HCT116 (cell line): ENCODE results near the gene MND1. TPM values are rescaled to one million over a fixed set of nuclear protein-coding genes. Genes with fewer than 3 reads are reported as not detected.

Source experiments
- ATAC-seq: fragments of 200-7000 bp; cut with Tn5 transposase; 2 replicates; pipeline ENCODE4 v1.9.1; 2020; ENCODE audit warnings: mild to moderate bottlenecking, moderate library complexity
- BruUV-seq: library from RNA; stranded (reverse); fragments of 400-500 nt; replicated peaks from 2 replicates; lab custom pipeline; 2021; lab: Mats Ljungman, UMichigan
- CTCF ChIA-PET: fragments of 300-600 bp; sonication (Branson Sonifier 250); formaldehyde crosslinking; loops from one replicate; lab custom pipeline; 2021; ENCODE audit warnings: antibody characterized with exemption; lab: Charles Lee
- POLR2A ChIA-PET: fragments of 300-600, 350-600 bp; sonication (Branson Sonifier 250); formaldehyde crosslinking; loops from one replicate; lab custom pipeline; 2021; ENCODE audit warnings: antibody characterized with exemption; lab: Charles Lee
- RAD21 ChIA-PET, 2 experiments: fragments of 300-600 bp; sonication (Branson Sonifier 250); formaldehyde crosslinking; loops; one replicate each; lab custom pipeline; 2023; ENCODE audit warnings: low total read pairs in 2 of 2; ENCODE audit not compliant: uncharacterized antibody in 2 of 2, unreplicated experiment in 2 of 2, low non-redundant PET in 1 of 2; lab: Charles Lee
- DNase-seq: peaks from one replicate; pipeline ENCODE4 v3.0.0-alpha.2; 2010; ENCODE audit warnings: low read depth, low spot score
- H2AFZ ChIP-seq: fragments of 200-600 bp; shearing (Covaris generic), sonication (generic); 2 replicates; pipeline ENCODE4 v1.6.1; 2017; ENCODE audit warnings: low read depth, mixed run types, mixed read lengths, antibody characterized with exemption, low read length; ENCODE audit not compliant: poor library complexity, severe bottlenecking
- H3K27ac ChIP-seq: 2 replicates; pipeline ENCODE4 v1.5.1; 2012; ENCODE audit warnings: low read depth, low read length
- H3K27me3 ChIP-seq: fragments of 200-600 bp; sonication (generic); 2 replicates; pipeline ENCODE4 v1.6.1; 2016; ENCODE audit warnings: mixed run types, low read length, mixed read lengths; ENCODE audit not compliant: insufficient read depth
- H3K36me3 ChIP-seq, 2 experiments: fragments of 200-500 bp in 1 of 2; fragments of 200-600 bp in 1 of 2; sonication (Bioruptor generic) in 1 of 2; sonication (generic) in 1 of 2; 2 replicates each; pipeline versions ENCODE4 v1.5.1 to v1.6.1; 2014 to 2016; ENCODE audit warnings: low read length in 2 of 2, inconsistent platforms in 1 of 2, mixed read lengths in 1 of 2, mixed run types in 1 of 2; ENCODE audit not compliant: insufficient read depth in 2 of 2, control insufficient read depth in 1 of 2
- H3K4me1 ChIP-seq, 2 experiments: fragments of 200-600 bp in 1 of 2; sonication (generic) in 1 of 2; 2 replicates each; pipeline versions ENCODE4 v1.5.1 to v1.6.1; 2012 to 2017; ENCODE audit warnings: low read length in 2 of 2, inconsistent platforms in 1 of 2, mild to moderate bottlenecking in 1 of 2, mixed read lengths in 1 of 2, mixed run types in 1 of 2, moderate library complexity in 1 of 2; ENCODE audit not compliant: insufficient read depth in 2 of 2, control insufficient read depth in 1 of 2
- H3K4me2 ChIP-seq: fragments of 200-600 bp; sonication (generic); 2 replicates; pipeline ENCODE4 v1.6.1; 2017; ENCODE audit warnings: mixed run types, low read length, mixed read lengths
- H3K4me3 ChIP-seq, 2 experiments: fragments of 200-600 bp in 1 of 2; sonication (generic) in 1 of 2; replicated peaks in 1 of 2; 2 replicates each; pipeline ENCODE4 v1.5.1; 2011 to 2016; ENCODE audit warnings: low read length in 2 of 2, control low read depth in 1 of 2, low read depth in 1 of 2, mild to moderate bottlenecking in 1 of 2, mixed read lengths in 1 of 2, mixed run types in 1 of 2
- H3K79me2 ChIP-seq: fragments of 200-600 bp; sonication (generic); 2 replicates; pipeline ENCODE4 v1.6.1; 2017; ENCODE audit warnings: mild to moderate bottlenecking, mixed run types, low read length, moderate library complexity, mixed read lengths; ENCODE audit not compliant: insufficient read depth
- H3K9ac ChIP-seq: fragments of 200-600 bp; sonication (generic); 2 replicates; pipeline ENCODE4 v1.6.1; 2016; ENCODE audit warnings: low read length, mixed read lengths
- H3K9me2 ChIP-seq: fragments of 200-600 bp; sonication (generic), shearing (Covaris generic); 2 replicates; pipeline ENCODE4 v1.6.1; 2017; ENCODE audit warnings: mixed run types, mild to moderate bottlenecking, moderate library complexity; ENCODE audit not compliant: insufficient read depth
- H3K9me3 ChIP-seq, 2 experiments: fragments of 200-500 bp in 1 of 2; fragments of 200-600 bp in 1 of 2; sonication (Bioruptor generic) in 1 of 2; sonication (generic) in 1 of 2; 2 replicates each; pipeline ENCODE4 v1.6.1; 2014 to 2017; ENCODE audit warnings: low read length in 2 of 2, mixed read lengths in 2 of 2, inconsistent platforms in 1 of 2, low read depth in 1 of 2, mild to moderate bottlenecking in 1 of 2, mixed run types in 1 of 2, moderate library complexity in 1 of 2; ENCODE audit not compliant: control insufficient read depth in 1 of 2, insufficient read depth in 1 of 2
- H4K20me1 ChIP-seq: fragments of 200-600 bp; sonication (generic), shearing (Covaris generic); 2 replicates; pipeline ENCODE4 v1.6.1; 2017; ENCODE audit warnings: mixed run types, mild to moderate bottlenecking, moderate library complexity; ENCODE audit not compliant: insufficient read depth
- ATF3 ChIP-seq: IDR thresholded peaks from 2 replicates; pipeline ENCODE4 v1.6.1; 2012
- CEBPB ChIP-seq: IDR thresholded peaks from 2 replicates; pipeline ENCODE4 v1.6.1; 2012; ENCODE audit warnings: low read depth
- CTCF ChIP-seq, 3 experiments: fragments of 200-600 bp in 1 of 3; sonication (generic) in 1 of 3; IDR thresholded peaks in 2 of 3; conservative IDR thresholded peaks in 1 of 3; 2 replicates each; pipeline ENCODE4 v1.5.1; 2012 to 2017; ENCODE audit warnings: low read depth in 2 of 3, low read length in 2 of 3, antibody characterized with exemption in 1 of 3, borderline replicate concordance in 1 of 3, control low read depth in 1 of 3, mild to moderate bottlenecking in 1 of 3, mixed read lengths in 1 of 3, mixed run types in 1 of 3, moderate library complexity in 1 of 3; ENCODE audit not compliant: insufficient read depth in 1 of 3
- EZH2 ChIP-seq: fragments of 200-600 bp; sonication (generic); IDR thresholded peaks from 2 replicates; pipeline ENCODE4 v1.6.1; 2017; ENCODE audit warnings: antibody characterized with exemption, mixed run types
- POLR2A ChIP-seq: IDR thresholded peaks from 2 replicates; pipeline ENCODE4 v1.7.0; 2011; ENCODE audit warnings: borderline replicate concordance; ENCODE audit not compliant: insufficient read depth, insufficient read length; ENCODE audit errors: extremely low read depth
- SRF ChIP-seq: IDR thresholded peaks from 2 replicates; pipeline ENCODE4 v1.6.1; 2012; ENCODE audit warnings: low read depth
- YY1 ChIP-seq: IDR thresholded peaks from 2 replicates; pipeline ENCODE4 v1.6.1; 2011; ENCODE audit warnings: low read length, low read depth, moderate library complexity, mild to moderate bottlenecking; ENCODE audit not compliant: insufficient replicate concordance; ENCODE audit errors: extremely low read depth
- intact Hi-C: fragments of 100-400 bp; cut with micrococcal nuclease; formaldehyde crosslinking; loops from 2 replicates; pipeline ENCODE4 v1.10.0; 2022
- total RNA-seq: library from RNA; stranded (reverse); gene quantifications from one replicate; pipeline ENCODE4 v1.2.1, GENCODE V29; 2021; ENCODE audit not compliant: unreplicated experiment
- TF ChIP-seq, protein P1 (sequence below): IDR thresholded peaks from 2 replicates; pipeline ENCODE4 v1.6.1; 2011; ENCODE audit warnings: mild to moderate bottlenecking, low read length, moderate library complexity; ENCODE audit not compliant: insufficient replicate concordance; ENCODE audit errors: extremely low read depth

Gene MND1
- total RNA-seq, 1 experiment from 2014 or later: 29.9 TPM

DNA sequence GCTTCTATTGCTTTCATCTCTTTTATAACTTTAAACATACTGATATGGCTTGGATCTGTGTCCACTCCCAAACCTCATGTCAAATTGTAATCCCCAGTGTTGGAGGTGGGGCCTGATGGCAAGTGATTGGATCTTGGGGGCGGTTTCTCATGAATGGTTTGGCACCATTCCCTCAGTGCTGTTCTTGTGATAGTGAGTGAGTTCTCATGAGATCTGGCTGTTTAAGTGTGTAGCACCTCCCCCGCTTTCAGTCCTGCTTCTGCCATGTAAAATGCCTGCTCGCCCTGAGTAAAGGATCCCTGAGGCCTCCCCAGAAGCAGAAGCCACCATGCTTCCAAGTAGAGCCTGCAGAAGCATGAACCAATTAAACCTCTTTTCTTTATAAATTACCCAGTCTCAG, 17.7 kb downstream of the MND1 start:
- H3K9me2 ChIP-seq: no peaks in the 10 kb centered on the region
- peaks cover 8% of the 10 kb centered on the region; the same call in 1 of the 2 replicates for H3K79me2 ChIP-seq
- ChIA-PET CTCF (no interaction called here), POLR2A (no interaction called here), RAD21 (no interaction called here)
- ATAC-seq: no peak
- no peaks in the 10 kb centered on the region for H3K4me1 ChIP-seq
- H3K4me3 ChIP-seq: no peak overlapping the region
- intact Hi-C loops: no loop called here
- TF ChIP-seq POLR2A: no peak
- TF ChIP-seq, all 23 proteins: peak for 0
- no peak overlapping the region for H3K27ac ChIP-seq
- DNase-seq: no peak
- no peaks in the 10 kb centered on the region for H3K27me3 ChIP-seq
- no peak overlapping the region for H2AFZ ChIP-seq
- H3K36me3 ChIP-seq: peaks cover 4 to 38% of the 10 kb centered on the region in 2 experiments; a peak in 3 of 4 replicates
- no peaks in the 10 kb centered on the region for H4K20me1 ChIP-seq
- H3K9me3 ChIP-seq: no peaks in the 10 kb centered on the region
- BruUV-seq: no TSS peak
- no peak overlapping the region for H3K4me2 ChIP-seq
- H3K9ac ChIP-seq: no peak overlapping the region

GRCh38 chr4:153364061-153364460, 19.6 kb downstream of the MND1 start:
- no peak for DNase-seq
- H3K79me2 ChIP-seq: peaks cover 7% of the 10 kb centered on the region; the same call in 1 of the 2 replicates
- no peak for TF ChIP-seq ATF3
- TF ChIP-seq, all 23 proteins: peak for 0
- Histone ChIP-seq H4K20me1 (no peaks in the 10 kb centered on the region), H3K4me1 (no peaks in the 10 kb centered on the region), H3K9me3 (no peaks in the 10 kb centered on the region), H3K4me3 (no peak overlapping the region), H2AFZ (no peak overlapping the region), H3K36me3 (peaks cover 4 to 47% of the 10 kb centered on the region in 2 experiments; a peak in 3 of 4 replicates), H3K9ac (no peak overlapping the region), H3K9me2 (no peaks in the 10 kb centered on the region), H3K27me3 (no peaks in the 10 kb centered on the region), H3K27ac (no peak overlapping the region), H3K4me2 (no peak overlapping the region)
- intact Hi-C loops: no loop called here
- BruUV-seq: no TSS peak
- POLR2A ChIA-PET: no interaction called here
- no peak for ATAC-seq
- RAD21 ChIA-PET: no interaction called here
- CTCF ChIA-PET: no interaction called here

DNA sequence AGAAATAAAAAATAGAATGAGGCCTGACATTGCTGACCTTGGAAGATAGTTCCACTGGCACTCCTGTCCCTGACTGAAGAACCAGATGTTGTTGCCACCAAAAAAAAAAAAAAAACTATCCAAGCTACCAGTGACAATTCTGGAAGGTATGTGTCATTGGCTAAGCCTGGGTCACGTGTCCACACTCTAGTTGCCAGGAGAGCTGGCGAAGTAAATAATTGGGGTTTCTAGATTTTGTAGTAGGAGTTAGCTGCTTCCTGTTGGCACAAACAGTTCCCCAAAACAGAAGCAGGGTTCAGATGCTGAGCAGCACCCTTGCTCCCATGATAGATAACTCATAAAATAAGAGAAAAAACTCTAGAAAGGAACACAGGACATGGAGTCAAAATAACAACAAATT, 20.5 kb downstream of the MND1 start:
- POLR2A ChIA-PET: no interaction called here
- no peak for ATAC-seq
- 0 out of 2 replicates have a peak, but pooled peaks cover 3% of the 10 kb centered on the region for H3K79me2 ChIP-seq
- RAD21 ChIA-PET: no interaction called here
- H3K36me3 ChIP-seq: peaks cover 8 to 46% of the 10 kb centered on the region in 2 experiments
- no peak for DNase-seq
- no peaks in the 10 kb centered on the region for H3K27me3 ChIP-seq
- H2AFZ ChIP-seq: no peak overlapping the region
- H3K4me2 ChIP-seq: no peak overlapping the region
- no TSS peak for BruUV-seq
- no peak overlapping the region for H3K9ac ChIP-seq
- no peaks in the 10 kb centered on the region for H4K20me1 ChIP-seq
- no peaks in the 10 kb centered on the region for H3K9me3 ChIP-seq
- CTCF ChIA-PET: no interaction called here
- H3K27ac ChIP-seq: no peak overlapping the region
- H3K9me2 ChIP-seq: no peaks in the 10 kb centered on the region
- H3K4me3 ChIP-seq: no peak overlapping the region
- no peaks in the 10 kb centered on the region for H3K4me1 ChIP-seq
- intact Hi-C loops: no loop called here
- TF ChIP-seq, protein P1, sequence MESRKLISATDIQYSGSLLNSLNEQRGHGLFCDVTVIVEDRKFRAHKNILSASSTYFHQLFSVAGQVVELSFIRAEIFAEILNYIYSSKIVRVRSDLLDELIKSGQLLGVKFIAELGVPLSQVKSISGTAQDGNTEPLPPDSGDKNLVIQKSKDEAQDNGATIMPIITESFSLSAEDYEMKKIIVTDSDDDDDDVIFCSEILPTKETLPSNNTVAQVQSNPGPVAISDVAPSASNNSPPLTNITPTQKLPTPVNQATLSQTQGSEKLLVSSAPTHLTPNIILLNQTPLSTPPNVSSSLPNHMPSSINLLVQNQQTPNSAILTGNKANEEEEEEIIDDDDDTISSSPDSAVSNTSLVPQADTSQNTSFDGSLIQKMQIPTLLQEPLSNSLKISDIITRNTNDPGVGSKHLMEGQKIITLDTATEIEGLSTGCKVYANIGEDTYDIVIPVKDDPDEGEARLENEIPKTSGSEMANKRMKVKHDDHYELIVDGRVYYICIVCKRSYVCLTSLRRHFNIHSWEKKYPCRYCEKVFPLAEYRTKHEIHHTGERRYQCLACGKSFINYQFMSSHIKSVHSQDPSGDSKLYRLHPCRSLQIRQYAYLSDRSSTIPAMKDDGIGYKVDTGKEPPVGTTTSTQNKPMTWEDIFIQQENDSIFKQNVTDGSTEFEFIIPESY: no peak
- TF ChIP-seq YY1 (no peak), SRF (no peak), CTCF (IDR thresholded peaks at IDR 0.05 in 2 of 3, conservative IDR thresholded peaks at IDR 0.05 in 1 of 3; ENCODE audit: borderline replicate concordance in 1 of 3, insufficient read depth in 1 of 3, low read depth in 2 of 3, low read length in 2 of 3) (no peak), EZH2 (no peak), CEBPB (no peak), POLR2A (no peak)
